HG03571 (cell line): Measurements from ENCODE around the gene TMEM140.
"Not testable (repeated sequence)": the region's sequence is repeated elsewhere in the genome, so short reads cannot be mapped to it uniquely, and the experiment has no call there.

Experiments
- ATAC-seq: cut with Tn5 transposase; IDR thresholded peaks from one replicate; pipeline ENCODE4 v1.9.1; 2021; ENCODE audit not compliant: unreplicated experiment

TMEM140 gene

DNA sequence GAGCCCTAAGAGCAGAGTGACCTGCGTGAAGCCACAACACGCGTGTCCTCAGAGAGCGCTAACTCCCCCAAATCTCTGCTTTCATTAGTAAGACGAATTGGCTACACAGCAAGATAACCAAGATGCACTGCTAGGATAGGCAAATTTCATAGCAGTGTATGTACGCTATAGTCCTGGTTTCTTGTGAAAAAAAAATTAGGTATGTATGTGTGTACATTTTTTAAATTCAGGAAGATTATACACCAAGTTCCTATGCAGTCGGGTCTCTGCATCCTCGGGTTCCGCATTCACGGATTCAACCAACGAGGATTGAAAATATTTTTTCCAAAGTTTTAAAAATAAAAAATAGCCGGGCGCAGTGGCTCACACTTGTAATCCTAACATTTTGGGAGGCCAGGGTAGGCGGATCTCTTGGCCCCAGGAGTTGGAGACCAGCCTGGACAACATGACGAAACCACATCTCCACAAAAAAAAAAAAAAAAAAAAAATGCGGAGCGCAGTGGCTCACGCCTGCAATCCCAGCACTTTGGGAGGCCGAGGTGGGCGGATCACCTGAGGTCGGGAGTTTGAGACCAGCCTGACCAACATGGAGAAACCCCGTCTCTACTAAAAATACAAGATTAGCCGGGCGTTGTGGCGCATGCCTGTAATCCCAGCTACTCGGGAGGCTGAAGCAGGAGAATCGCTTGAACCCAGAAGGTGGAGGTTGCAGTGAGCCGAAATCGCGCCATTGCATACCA, 64.2 kb downstream of the TMEM140 start:
- ATAC-seq: not testable (repeated sequence)

DNA sequence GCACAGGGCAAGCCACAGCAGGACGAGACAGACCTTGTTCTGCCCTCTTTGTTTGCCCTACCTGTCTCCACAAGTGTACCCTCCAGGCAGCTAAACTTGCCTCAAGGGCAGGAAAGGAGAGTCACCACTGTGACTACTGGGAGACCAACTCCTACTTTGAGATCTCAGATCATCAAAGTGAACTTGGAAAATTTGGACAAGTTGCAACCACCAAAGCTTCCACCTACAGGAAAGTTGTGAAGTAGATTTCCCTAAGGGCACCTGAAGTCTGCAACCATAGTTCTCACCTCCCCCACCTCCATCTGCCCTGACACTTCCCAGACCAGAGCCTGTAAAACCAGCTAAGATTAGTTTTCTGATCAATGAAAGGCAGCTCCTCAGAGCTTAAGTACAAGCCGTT, 66.0 kb downstream of the TMEM140 start:
- ATAC-seq: no peak

DNA sequence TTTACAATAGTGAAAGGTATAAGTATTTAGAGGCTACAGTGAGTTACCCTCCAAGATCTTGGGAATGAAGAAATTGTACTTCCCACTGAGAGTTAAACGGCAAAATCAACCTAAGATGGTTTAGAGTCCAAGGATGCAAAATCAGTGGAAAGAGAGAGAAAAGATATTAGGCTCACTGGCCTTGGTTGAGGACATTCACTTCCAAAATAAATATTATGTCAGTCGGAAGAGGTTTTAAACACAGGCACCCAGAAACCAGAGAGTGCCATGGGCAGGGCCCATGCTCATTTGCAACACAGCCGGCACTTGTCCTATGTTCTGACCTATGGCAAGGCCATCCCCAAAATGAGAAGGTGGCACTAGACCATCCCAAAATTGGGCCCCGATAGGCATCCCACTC, 67.3 kb downstream of the TMEM140 start:
- no peak for ATAC-seq

DNA sequence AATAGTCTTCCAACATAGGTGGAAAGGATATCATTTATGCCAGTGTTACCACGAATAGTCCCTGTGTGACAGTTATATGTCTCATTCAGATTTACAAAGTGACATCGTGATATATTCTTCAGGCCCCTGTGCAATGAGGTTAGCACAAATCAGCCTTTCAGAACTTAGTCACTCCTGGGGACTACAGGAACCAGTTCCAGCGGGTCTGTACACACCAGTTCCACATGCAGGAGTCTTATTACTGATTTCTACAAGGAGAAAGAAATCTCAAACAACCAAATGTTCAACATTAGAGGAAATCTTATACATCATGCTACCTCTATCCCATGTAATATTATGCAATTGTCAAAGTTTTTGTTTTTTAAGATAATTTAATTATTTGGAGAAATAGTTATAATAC, 67.8 kb downstream of the TMEM140 start:
- ATAC-seq: no peak
